HepG2 (cell line): ENCODE data around the gene SNAI3. TPM values are rescaled to one million over a fixed set of nuclear protein-coding genes. Genes with fewer than 3 reads are reported as not detected.

Experiments
- DR1 ChIP-seq: sonication (generic); formaldehyde crosslinking; IDR thresholded peaks from 2 replicates; pipeline ENCODE4 v1.8.0; 2021; ENCODE audit warnings: mild to moderate bottlenecking, missing genetic modification reagents, inconsistent platforms
- GLMP ChIP-seq: sonication (generic); formaldehyde crosslinking; IDR thresholded peaks from 2 replicates; pipeline ENCODE4 v1.9.0; 2021; ENCODE audit warnings: missing genetic modification reagents, mild to moderate bottlenecking, borderline replicate concordance
- HNRNPL ChIP-seq: fragments of 200-400 bp; formaldehyde crosslinking; IDR thresholded peaks from 2 replicates; pipeline ENCODE4 v1.6.1; 2017; ENCODE audit warnings: mild to moderate bottlenecking, low read depth, low read length
- ISX ChIP-seq: sonication (generic); formaldehyde crosslinking; conservative IDR thresholded peaks from 2 replicates; pipeline ENCODE4 v1.5.0; 2020; ENCODE audit warnings: missing genetic modification reagents
- JUN ChIP-seq: sonication (generic); formaldehyde crosslinking; IDR thresholded peaks from 2 replicates; pipeline ENCODE4 v1.4.0; 2020; ENCODE audit warnings: mild to moderate bottlenecking, missing genetic modification reagents
- MED1 ChIP-seq: sonication (generic); formaldehyde crosslinking; IDR thresholded peaks from 2 replicates; pipeline ENCODE4 v1.4.0; 2020; ENCODE audit warnings: missing genetic modification reagents
- MTF2 ChIP-seq: sonication (generic); formaldehyde crosslinking; IDR thresholded peaks from 2 replicates; pipeline ENCODE4 v1.5.0; 2020; ENCODE audit warnings: missing genetic modification reagents, borderline replicate concordance
- MYC ChIP-seq: sonication (generic); formaldehyde crosslinking; IDR thresholded peaks from 2 replicates; pipeline ENCODE4 v1.9.0; 2021; ENCODE audit warnings: missing genetic modification reagents, borderline replicate concordance
- NR2F6 ChIP-seq, 2 experiments: IDR thresholded peaks; 2 replicates each; pipeline ENCODE4 v1.6.1; 2016; ENCODE audit warnings: antibody characterized with exemption in 1 of 2, mild to moderate bottlenecking in 1 of 2
- PHF8 ChIP-seq: sonication (generic); formaldehyde crosslinking; IDR thresholded peaks from 2 replicates; pipeline ENCODE4 v1.5.0; 2020; ENCODE audit warnings: missing genetic modification reagents
- THRA ChIP-seq: sonication (generic); formaldehyde crosslinking; IDR thresholded peaks from 2 replicates; pipeline ENCODE4 v1.4.0; 2020; ENCODE audit warnings: missing genetic modification reagents, borderline replicate concordance
- ZFP1 ChIP-seq: IDR thresholded peaks from 2 replicates; pipeline ENCODE4 v1.6.1; 2016
- ZFP62 ChIP-seq: sonication (generic); formaldehyde crosslinking; IDR thresholded peaks from 2 replicates; pipeline ENCODE4 v1.4.0; 2020; ENCODE audit warnings: missing genetic modification reagents
- ZNF207 ChIP-seq: fragments of 450-650 bp; IDR thresholded peaks from 2 replicates; pipeline ENCODE4 v1.6.1; 2016; ENCODE audit warnings: antibody characterized with exemption, borderline replicate concordance
- ZNF264 ChIP-seq: sonication (generic); formaldehyde crosslinking; IDR thresholded peaks from 2 replicates; pipeline ENCODE4 v1.4.0; 2020; ENCODE audit warnings: missing genetic modification reagents
- ZNF713 ChIP-seq: sonication (generic); formaldehyde crosslinking; IDR thresholded peaks from 2 replicates; pipeline ENCODE4 v1.4.0; 2020; ENCODE audit warnings: mild to moderate bottlenecking, missing genetic modification reagents
- ZNF792 ChIP-seq: IDR thresholded peaks from 2 replicates; pipeline ENCODE4 v1.6.1; 2016
- polyA plus RNA-seq, 8 experiments: library from polyadenylated mRNA; depleted of rRNA in 3 of 8; stranded (reverse) in 7 of 8; unstranded in 1 of 8; fragments of >200 nt; fragmentation: Illumina TruSeq in 4 of 8; extraction: Trizol in 4 of 8; gene quantifications; 2 replicates each; pipeline versions ENCODE4 v1.2.1 to v1.2.3, GENCODE V29; 2011 to 2016; ENCODE audit warnings: low read depth in 4 of 8, missing spikeins in 1 of 8, mixed read lengths in 1 of 8; ENCODE audit not compliant: insufficient read depth in 1 of 8
- total RNA-seq, 5 experiments: library from RNA; depleted of rRNA; stranded (reverse); fragments of >200 nt; fragmentation: Illumina TruSeq; extraction: Trizol; gene quantifications; 2 replicates each; pipeline ENCODE4 v1.2.3, GENCODE V29; 2016; ENCODE audit warnings: low read depth in 1 of 5
- TF ChIP-seq, protein P1 (sequence below): sonication (generic); formaldehyde crosslinking; IDR thresholded peaks from 2 replicates; pipeline ENCODE4 v1.5.0; 2020; ENCODE audit warnings: mild to moderate bottlenecking, missing genetic modification reagents
- TF ChIP-seq, protein P2 (sequence below), 2 experiments: sonication (generic) in 1 of 2; formaldehyde crosslinking in 1 of 2; IDR thresholded peaks; 2 replicates each; pipeline versions ENCODE4 v1.6.1 to v1.9.0; 2014 to 2022; ENCODE audit warnings: antibody characterized with exemption in 1 of 2, borderline replicate concordance in 1 of 2, inconsistent platforms in 1 of 2, low read depth in 1 of 2, missing genetic modification reagents in 1 of 2
- TF ChIP-seq, protein P3 (sequence below): sonication (generic); formaldehyde crosslinking; conservative IDR thresholded peaks from 2 replicates; pipeline ENCODE4 v1.4.0; 2020; ENCODE audit warnings: missing genetic modification reagents

Gene SNAI3
- total and polyA plus RNA-seq, 2 of the 13 experiments (the other 11 are each of a cell fraction or from before 2014, with no cell fraction given) = 0.09 to 0.18 TPM

DNA sequence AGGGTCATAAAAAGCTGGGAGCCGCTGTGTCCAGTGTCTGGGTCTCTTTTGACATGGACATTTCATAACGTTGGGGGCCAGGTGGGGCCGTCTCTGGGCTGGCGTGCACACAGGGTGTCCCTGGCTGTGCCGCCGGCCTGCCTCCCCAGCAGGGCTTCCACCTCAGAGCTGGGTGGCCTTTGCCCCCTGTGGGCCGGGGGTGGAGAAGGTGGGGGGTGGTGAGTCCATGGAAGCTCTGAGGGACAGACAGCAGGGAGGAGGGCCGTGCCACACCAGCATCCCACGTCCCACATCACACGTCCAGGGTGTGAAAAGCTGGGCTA is 908 bp upstream of the SNAI3 start (continued):
- TF ChIP-seq, protein P1, sequence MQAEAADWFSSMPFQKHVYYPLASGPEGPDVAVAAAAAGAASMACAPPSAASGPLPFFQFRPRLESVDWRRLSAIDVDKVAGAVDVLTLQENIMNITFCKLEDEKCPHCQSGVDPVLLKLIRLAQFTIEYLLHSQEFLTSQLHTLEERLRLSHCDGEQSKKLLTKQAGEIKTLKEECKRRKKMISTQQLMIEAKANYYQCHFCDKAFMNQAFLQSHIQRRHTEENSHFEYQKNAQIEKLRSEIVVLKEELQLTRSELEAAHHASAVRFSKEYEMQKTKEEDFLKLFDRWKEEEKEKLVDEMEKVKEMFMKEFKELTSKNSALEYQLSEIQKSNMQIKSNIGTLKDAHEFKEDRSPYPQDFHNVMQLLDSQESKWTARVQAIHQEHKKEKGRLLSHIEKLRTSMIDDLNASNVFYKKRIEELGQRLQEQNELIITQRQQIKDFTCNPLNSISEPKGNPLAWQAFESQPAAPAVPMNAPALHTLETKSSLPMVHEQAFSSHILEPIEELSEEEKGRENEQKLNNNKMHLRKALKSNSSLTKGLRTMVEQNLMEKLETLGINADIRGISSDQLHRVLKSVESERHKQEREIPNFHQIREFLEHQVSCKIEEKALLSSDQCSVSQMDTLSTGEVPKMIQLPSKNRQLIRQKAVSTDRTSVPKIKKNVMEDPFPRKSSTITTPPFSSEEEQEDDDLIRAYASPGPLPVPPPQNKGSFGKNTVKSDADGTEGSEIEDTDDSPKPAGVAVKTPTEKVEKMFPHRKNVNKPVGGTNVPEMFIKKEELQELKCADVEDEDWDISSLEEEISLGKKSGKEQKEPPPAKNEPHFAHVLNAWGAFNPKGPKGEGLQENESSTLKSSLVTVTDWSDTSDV (CRISPR knock-in tag) = no peak
- no peak for TF ChIP-seq MYC (CRISPR knock-in tag)
- TF ChIP-seq MTF2 (CRISPR knock-in tag) = no peak; the same call in 1 of the 2 replicates
- TF ChIP-seq JUN = no peak
- TF ChIP-seq MED1 = no peak
- TF ChIP-seq PHF8 (CRISPR knock-in tag) = no peak; the same call in 1 of the 2 replicates
- TF ChIP-seq, protein P2, sequence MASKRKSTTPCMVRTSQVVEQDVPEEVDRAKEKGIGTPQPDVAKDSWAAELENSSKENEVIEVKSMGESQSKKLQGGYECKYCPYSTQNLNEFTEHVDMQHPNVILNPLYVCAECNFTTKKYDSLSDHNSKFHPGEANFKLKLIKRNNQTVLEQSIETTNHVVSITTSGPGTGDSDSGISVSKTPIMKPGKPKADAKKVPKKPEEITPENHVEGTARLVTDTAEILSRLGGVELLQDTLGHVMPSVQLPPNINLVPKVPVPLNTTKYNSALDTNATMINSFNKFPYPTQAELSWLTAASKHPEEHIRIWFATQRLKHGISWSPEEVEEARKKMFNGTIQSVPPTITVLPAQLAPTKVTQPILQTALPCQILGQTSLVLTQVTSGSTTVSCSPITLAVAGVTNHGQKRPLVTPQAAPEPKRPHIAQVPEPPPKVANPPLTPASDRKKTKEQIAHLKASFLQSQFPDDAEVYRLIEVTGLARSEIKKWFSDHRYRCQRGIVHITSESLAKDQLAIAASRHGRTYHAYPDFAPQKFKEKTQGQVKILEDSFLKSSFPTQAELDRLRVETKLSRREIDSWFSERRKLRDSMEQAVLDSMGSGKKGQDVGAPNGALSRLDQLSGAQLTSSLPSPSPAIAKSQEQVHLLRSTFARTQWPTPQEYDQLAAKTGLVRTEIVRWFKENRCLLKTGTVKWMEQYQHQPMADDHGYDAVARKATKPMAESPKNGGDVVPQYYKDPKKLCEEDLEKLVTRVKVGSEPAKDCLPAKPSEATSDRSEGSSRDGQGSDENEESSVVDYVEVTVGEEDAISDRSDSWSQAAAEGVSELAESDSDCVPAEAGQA (IDR thresholded peaks at IDR 0.05; ENCODE audit: low read depth) = no peak
- TF ChIP-seq, protein P2 (CRISPR knock-in tag; IDR thresholded peaks at IDR 0.05; ENCODE audit: borderline replicate concordance) = no peak
- TF ChIP-seq, protein P3, sequence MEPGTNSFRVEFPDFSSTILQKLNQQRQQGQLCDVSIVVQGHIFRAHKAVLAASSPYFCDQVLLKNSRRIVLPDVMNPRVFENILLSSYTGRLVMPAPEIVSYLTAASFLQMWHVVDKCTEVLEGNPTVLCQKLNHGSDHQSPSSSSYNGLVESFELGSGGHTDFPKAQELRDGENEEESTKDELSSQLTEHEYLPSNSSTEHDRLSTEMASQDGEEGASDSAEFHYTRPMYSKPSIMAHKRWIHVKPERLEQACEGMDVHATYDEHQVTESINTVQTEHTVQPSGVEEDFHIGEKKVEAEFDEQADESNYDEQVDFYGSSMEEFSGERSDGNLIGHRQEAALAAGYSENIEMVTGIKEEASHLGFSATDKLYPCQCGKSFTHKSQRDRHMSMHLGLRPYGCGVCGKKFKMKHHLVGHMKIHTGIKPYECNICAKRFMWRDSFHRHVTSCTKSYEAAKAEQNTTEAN (CRISPR knock-in tag) = no peak
- no peak for TF ChIP-seq ISX (CRISPR knock-in tag)
- TF ChIP-seq NR2F6 (IDR thresholded peaks at IDR 0.05) = peak; percentile 75
- TF ChIP-seq NR2F6 (CRISPR knock-in tag; IDR thresholded peaks at IDR 0.05) = peak; percentile 65
- no peak for TF ChIP-seq ZFP62 (CRISPR knock-in tag)
- TF ChIP-seq ZNF792 (CRISPR knock-in tag) = no peak
- no peak for TF ChIP-seq HNRNPL
- TF ChIP-seq ZNF207 = no peak
- no peak for TF ChIP-seq ZNF713
- no peak for TF ChIP-seq ZNF264 (CRISPR knock-in tag)
- TF ChIP-seq GLMP (CRISPR knock-in tag) = no peak
- no peak for TF ChIP-seq THRA (CRISPR knock-in tag)
- no peak for TF ChIP-seq DR1 (CRISPR knock-in tag)
- TF ChIP-seq ZFP1 (CRISPR knock-in tag) = no peak
